ENCODE measurements around the gene PCLAF.
"Not testable (repeated sequence)": the region's sequence is repeated elsewhere in the genome, so short reads cannot be mapped to it uniquely, and the experiment has no call there.

The PCLAF gene

DNA sequence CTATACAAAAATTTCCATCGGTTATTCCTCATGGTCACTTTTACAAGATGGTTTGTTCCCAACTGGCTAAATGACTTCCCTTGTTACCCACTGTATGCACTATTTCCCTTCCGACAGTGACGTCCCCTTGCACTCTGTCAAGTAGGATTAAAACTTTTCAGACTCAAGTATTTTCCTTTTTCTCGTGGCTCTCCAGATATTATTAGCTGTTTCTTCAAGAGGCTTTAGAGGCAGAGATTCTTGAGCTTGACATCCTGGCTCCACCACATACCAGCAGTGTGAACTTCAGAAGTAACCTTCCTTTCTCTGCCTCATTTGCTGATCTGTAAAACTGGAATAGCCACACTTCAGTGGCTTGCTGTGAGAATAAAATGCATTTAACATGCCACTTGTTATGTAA, 39.3 kb downstream of the PCLAF start:
- in situ Hi-C loops (cut with MboI; ENCODE audit: low sequenced_read_pairs, unreplicated experiment): no loop called here

GRCh38 chr15:64340355-64340754, 40.9 kb downstream of the PCLAF start:
- DNase-seq (ENCODE audit: low spot score): no peak
- TF ChIP-seq CTCF (IDR thresholded peaks at IDR 0.05; ENCODE audit: borderline replicate concordance, control extremely low read depth, extremely low read depth, insufficient read depth, missing control alignments): no peak
- in situ Hi-C loops (cut with MboI; ENCODE audit: low sequenced_read_pairs, unreplicated experiment): no loop called here

More for the DNA sequence above, 39.3 kb downstream of the PCLAF start:
- DNase-seq (ENCODE audit: low spot score): no peak
- TF ChIP-seq CTCF (IDR thresholded peaks at IDR 0.05; ENCODE audit: borderline replicate concordance, control extremely low read depth, extremely low read depth, insufficient read depth, missing control alignments): no peak

DNA sequence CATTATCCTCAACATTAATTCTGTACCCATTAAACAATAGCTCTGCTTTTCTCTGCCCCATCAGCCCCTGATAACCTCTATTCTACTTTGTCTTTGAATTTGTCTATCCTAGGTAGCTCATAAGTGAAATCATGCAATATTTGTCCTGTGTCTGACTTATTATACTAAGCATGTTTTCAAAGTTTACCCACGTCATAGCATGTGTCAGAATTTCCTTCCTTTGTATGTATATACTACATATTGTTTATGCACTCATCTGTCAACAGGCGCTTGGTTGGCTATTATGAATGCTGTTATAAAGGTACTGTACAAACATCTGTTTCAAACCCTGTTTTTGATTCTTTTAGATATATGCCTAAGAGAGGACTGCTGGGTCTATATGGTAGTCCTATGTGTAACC, 43.5 kb downstream of the PCLAF start:
- no peak for TF ChIP-seq CTCF (IDR thresholded peaks at IDR 0.05; ENCODE audit: borderline replicate concordance, control extremely low read depth, extremely low read depth, insufficient read depth, missing control alignments)
- DNase-seq (ENCODE audit: low spot score): no peak
- in situ Hi-C loops (cut with MboI; ENCODE audit: low sequenced_read_pairs, unreplicated experiment): no loop called here

- no peak for TF ChIP-seq CTCF (IDR thresholded peaks at IDR 0.05; ENCODE audit: borderline replicate concordance, control extremely low read depth, extremely low read depth, insufficient read depth, missing control alignments)
- in situ Hi-C loops (cut with MboI; ENCODE audit: low sequenced_read_pairs, unreplicated experiment): no loop called here
- no peak for DNase-seq (ENCODE audit: low spot score)
These were observed 47.0 kb downstream of the PCLAF start for GRCh38 chr15:64333986-64334929.

- TF ChIP-seq CTCF (IDR thresholded peaks at IDR 0.05; ENCODE audit: borderline replicate concordance, control extremely low read depth, extremely low read depth, insufficient read depth, missing control alignments): no peak
- in situ Hi-C loops (cut with MboI; ENCODE audit: low sequenced_read_pairs, unreplicated experiment): no loop called here
- DNase-seq (ENCODE audit: low spot score): no peak
These were observed 47.7 kb downstream of the PCLAF start for GRCh38 chr15:64333516-64333915.

DNA sequence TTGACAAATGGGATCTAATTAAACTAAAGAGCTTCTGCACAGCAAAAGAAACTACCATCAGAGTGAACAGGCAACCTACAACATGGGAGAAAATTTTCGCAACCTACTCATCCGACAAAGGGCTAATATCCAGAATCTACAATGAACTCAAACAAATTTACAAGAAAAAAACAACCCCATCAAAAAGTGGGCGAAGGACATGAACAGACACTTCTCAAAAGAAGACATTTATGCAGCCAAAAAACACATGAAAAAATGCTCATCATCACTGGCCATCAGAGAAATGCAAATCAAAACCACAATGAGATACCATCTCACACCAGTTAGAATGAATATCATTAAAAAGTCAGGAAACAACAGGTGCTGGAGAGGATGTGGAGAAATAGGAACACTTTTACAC, 49.6 kb downstream of the PCLAF start:
- in situ Hi-C loops (cut with MboI; ENCODE audit: low sequenced_read_pairs, unreplicated experiment); DNase-seq (ENCODE audit: low spot score): not testable (repeated sequence)

- DNase-seq (ENCODE audit: low spot score); in situ Hi-C loops (cut with MboI; ENCODE audit: low sequenced_read_pairs, unreplicated experiment): not testable (repeated sequence)
These were observed 54.3 kb downstream of the PCLAF start for GRCh38 chr15:64326975-64327374.

GRCh38 chr15:64326458-64326857, 54.8 kb downstream of the PCLAF start:
- DNase-seq (ENCODE audit: low spot score); in situ Hi-C loops (cut with MboI; ENCODE audit: low sequenced_read_pairs, unreplicated experiment): not testable (repeated sequence)
